Activated CD8-positive, alpha-beta memory T cell treated with anti-CD3 and anti-CD28 coated beads for 48 hours (primary cell): Measurements from ENCODE around the gene IL36RN.

Source experiments
- DNase-seq, 3 experiments: peaks; one replicate each; pipeline ENCODE4 v3.0.0-alpha.2; 2020; ENCODE audit warnings: low read depth in 2 of 3, low spot score in 2 of 3

The IL36RN gene

GRCh38 chr2:113046465-113046864, 12.5 kb upstream of the IL36RN start:
- no peak for DNase-seq

- no peak for DNase-seq
These were observed 7.8 kb upstream of the IL36RN start for GRCh38 chr2:113050921-113051895.

- DNase-seq, result no peak
These were observed 6.5 kb upstream of the IL36RN start, which contains the start of gene IL36B for GRCh38 chr2:113052396-113052917. TSS of gene IL36B (minus strand) at chr2:113052867.

GRCh38 chr2:113053666-113054065, 5.3 kb upstream of the IL36RN start:
- no peak for DNase-seq

- DNase-seq, result no peak
These were observed 4.9 kb upstream of the IL36RN start for GRCh38 chr2:113054066-113054465.

- no peak for DNase-seq
These were observed 2.5 kb upstream of the IL36RN start for GRCh38 chr2:113056521-113056920.

GRCh38 chr2:113057117-113057516, 1.9 kb upstream of the IL36RN start:
- no peak for DNase-seq

- no peak for DNase-seq
These were observed 495 bp upstream of the IL36RN start for GRCh38 chr2:113058411-113058994.

GRCh38 chr2:113060396-113060795, 1.4 kb downstream of the IL36RN start:
- no peak for DNase-seq

GRCh38 chr2:113060796-113061195, 1.8 kb downstream of the IL36RN start:
- DNase-seq, result no peak

GRCh38 chr2:113061241-113061640, 2.2 kb downstream of the IL36RN start:
- DNase-seq, result no peak

- no peak for DNase-seq
These were observed 3.1 kb downstream of the IL36RN start for GRCh38 chr2:113061896-113062770.

- no peak for DNase-seq
These were observed 5.3 kb downstream of the IL36RN start for GRCh38 chr2:113064281-113064680.

GRCh38 chr2:113064898-113065297, 5.9 kb downstream of the IL36RN start:
- DNase-seq, result no peak

- no peak for DNase-seq
These were observed 8.7 kb downstream of the IL36RN start, which contains the start of gene IL1F10 for GRCh38 chr2:113067681-113068080. TSS of gene IL1F10 (plus strand) at chr2:113067970. CDS start at chr2:113072739, 4,769 bp downstream.

- no peak for DNase-seq
These were observed 9.3 kb downstream of the IL36RN start for GRCh38 chr2:113068249-113068648.

- no peak for DNase-seq
These were observed 9.9 kb downstream of the IL36RN start for GRCh38 chr2:113068706-113069485.

- no peak for DNase-seq
These were observed 10.9 kb downstream of the IL36RN start for GRCh38 chr2:113069676-113070605.

- DNase-seq, result no peak
These were observed 11.6 kb downstream of the IL36RN start for GRCh38 chr2:113070606-113070975.
